ENCODE results near the gene ASB12.
"Not testable (repeated sequence)": the region's sequence is repeated elsewhere in the genome, so short reads cannot be mapped to it uniquely, and the experiment has no call there.

Gene ASB12, protein sequence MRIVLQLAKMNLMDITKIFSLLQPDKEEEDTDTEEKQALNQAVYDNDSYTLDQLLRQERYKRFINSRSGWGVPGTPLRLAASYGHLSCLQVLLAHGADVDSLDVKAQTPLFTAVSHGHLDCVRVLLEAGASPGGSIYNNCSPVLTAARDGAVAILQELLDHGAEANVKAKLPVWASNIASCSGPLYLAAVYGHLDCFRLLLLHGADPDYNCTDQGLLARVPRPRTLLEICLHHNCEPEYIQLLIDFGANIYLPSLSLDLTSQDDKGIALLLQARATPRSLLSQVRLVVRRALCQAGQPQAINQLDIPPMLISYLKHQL

DNA sequence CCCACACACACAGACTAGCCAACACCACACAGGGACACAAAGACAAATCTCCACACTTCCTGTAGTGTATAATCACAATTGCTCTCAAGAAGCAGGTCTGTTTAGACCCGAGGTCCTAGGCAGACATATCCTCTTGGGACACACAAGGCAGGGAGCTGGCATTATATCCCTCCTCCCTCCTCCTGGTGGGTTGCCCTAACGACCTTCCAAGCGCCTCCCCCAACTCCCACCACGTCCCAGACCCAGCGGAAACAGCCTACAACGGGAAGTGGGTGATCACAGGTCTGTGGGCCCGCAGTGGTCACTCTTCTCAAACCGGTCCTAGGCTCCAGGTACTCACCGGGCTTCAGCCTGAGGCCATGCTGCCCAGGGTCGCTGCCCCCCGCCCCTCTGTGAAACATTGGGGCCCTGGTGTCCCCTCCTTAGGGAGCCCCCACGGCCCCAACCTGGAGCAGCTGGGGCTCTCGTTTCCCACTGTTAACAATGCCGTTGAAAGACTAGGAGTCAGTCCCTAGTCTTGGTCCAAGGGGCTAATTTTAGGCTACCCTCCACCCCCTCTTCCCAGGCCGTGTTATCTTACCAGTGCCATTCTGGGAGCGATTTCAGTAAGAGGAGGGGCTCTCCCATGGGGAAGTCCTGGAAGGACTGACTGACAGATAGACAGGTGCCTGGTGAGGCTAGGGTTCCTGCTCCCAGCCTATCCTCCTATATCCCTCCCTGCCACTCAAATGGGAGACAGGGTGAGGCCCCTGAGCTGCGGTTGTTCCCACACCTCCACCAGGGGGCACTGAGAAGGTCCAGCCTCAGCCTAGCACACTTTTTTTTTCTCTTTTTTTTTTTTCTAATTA lies at the start of gene ASB12:
Gene ASB12, minus strand, starts transcription at position 485 of the 848 bp plus-strand sequence. CDS start 4,957 bp downstream, outside the sequence.
- no peak for FAIRE-seq

DNA sequence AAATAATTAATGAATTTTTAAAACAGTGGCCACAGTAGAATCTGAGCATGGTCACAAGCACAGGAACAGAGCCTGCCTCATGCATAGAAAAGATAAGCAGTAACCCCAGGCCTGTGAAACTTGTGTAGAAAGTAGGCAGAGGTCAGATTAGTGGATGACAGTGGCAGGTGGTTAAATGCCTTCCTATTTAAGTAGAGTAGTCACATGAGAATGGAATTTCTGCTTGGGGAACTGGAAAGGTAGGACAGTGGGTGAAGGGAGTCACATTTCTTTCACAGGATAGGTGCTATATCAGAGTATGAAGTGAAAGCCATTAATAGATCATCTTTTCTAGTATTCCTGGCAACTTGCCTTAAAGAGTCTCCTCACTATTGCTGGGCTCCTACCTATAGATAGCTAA lies 34.9 kb upstream of the ASB12 start:
- FAIRE-seq = no peak

DNA sequence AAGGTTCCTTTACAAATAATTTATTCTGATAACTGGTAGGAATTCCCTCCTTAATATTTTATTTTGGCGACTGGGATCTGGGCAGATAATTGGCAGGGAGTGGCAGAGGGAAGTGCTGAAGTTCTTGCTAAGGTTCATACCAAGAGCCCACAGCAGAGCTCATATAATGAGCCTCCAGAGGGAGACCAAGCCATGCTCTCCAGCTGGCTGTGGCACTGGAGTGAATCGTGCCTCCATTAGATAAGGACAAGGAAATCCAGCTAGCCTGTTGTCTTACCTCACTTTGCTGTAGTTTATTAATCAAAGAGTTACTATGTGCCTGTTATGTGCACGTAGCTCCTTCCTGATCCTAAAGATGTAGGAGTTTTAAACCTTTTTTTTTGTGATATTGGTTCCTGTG lies 1.3 kb downstream of the ASB12 start:
- no peak for FAIRE-seq

DNA sequence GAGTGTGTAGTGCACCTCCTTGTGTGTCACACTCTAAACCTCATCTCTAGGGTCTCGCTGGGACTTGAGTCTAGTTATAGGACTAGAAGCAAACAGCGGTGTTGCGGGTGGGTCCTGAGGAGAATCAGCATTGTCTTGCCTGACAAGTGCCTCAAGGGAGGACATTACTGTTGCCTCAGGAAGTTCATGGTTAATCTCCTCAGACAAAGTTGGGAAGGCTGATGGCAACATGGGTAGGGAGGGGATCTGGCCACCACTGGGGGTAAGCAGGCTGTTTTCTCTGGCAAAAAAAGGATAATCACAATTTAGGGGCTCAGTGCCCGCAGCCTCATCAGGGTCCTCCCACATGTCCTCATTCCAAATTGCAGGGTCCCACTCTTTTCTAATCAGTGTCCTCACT lies 12.4 kb downstream of the ASB12 start:
- no peak for FAIRE-seq

DNA sequence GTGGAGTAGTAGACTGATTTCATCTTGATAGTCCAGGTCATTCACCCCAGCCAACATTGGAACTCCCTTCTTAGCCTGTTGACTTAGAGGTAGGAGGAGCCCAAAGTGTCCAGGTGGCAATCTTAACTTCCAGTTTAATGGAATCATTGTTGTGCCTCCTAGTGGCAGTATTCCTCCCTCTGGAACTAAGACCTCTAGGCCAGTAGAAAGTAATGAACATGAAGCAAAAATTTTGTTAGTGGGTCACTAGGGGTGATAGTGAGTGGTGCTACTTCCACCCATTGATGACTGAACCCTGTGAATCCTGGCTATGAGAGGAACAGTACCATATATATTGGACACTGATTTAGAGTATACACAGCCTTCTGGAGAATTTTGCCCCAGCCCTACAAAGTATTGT lies 16.4 kb downstream of the ASB12 start:
- FAIRE-seq = not testable (repeated sequence)

DNA sequence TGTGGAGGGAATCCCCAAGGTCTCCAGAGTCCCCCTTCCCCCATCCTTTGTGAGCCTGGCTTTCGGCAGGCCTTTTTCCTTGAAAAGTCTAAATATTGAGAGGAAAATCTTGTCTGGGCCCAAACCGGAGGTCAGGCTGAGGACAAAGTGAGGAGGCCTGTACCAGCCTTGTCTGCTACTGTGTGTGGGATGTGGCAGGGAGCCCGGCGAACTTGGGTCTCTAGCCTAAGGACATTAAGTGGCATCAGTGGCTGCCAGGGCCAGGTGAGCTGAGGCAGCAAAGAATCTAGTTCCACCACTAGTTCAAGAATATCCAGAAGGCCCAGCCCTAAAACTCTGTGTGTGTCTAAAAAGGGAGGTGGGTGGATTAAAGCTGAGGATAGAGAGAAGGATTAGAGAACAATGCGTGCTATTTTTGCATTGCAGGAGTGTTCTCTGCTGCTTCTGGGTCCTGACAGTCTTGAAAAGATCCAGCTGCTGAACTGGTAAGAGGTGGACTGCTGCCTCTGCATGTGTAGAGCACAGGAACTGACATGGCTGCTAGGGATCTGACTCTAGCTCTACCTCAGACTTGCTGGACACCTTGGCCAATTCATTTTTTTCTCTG lies 23.7 kb downstream of the ASB12 start:
- no peak for FAIRE-seq

DNA sequence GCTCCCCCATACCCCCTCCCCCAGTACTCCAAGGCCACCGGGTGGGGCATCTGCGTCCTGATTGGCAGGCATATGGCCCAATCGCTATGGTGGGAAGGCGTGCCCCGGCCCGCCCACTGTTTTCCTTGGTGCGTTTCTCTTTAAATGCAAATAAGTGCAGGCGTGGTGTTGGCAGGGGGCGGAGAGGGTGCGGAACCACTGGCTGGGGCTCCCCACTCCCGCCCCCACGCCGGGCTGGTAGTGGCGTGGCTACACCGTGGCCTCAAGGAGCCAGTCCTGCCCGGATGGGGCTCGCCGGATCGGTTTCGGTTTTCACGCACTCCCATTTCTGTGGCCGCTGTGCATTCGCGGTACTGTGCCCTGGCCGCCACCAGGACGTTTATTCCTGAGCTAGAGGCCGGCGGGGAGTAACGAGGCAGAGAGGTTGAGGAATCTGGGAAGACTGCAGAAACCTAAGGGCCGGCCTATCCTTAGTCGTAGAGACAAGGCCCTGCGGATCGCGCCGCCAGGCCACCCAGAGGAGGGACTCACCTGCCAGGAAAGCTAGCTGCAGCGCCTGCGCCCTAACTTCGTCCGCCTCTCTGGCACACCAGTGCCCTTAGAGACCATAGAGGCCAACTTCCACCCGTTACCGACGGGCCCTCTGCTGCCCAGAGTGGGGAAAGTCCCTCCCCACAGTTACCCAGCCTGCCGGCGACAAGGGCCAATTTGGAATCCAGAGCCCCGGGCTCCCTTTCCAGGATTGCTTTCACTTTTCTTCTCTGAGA lies 24.5 kb downstream of the ASB12 start:
- FAIRE-seq = no peak

DNA sequence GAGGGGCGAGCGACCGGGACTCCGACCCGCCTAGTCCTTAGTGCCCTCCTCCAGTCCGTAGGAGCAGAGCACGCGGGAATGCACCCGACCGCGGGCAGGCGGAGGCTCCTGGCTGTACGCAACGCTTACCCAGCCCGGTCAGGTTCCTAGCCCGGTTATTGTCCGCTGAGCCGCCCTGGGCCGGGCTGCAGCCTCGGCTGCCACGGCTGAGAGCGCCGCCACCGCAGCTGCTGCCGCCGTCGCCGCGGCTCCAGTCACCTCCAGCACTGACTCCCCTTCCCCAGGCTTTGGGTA lies 25.0 kb downstream of the ASB12 start, which contains the start of gene AMER1:
Gene AMER1, minus strand, starts transcription at position 268 of the 294 bp plus-strand sequence. CDS start 12,422 bp downstream, outside the sequence.
- no peak for FAIRE-seq

DNA sequence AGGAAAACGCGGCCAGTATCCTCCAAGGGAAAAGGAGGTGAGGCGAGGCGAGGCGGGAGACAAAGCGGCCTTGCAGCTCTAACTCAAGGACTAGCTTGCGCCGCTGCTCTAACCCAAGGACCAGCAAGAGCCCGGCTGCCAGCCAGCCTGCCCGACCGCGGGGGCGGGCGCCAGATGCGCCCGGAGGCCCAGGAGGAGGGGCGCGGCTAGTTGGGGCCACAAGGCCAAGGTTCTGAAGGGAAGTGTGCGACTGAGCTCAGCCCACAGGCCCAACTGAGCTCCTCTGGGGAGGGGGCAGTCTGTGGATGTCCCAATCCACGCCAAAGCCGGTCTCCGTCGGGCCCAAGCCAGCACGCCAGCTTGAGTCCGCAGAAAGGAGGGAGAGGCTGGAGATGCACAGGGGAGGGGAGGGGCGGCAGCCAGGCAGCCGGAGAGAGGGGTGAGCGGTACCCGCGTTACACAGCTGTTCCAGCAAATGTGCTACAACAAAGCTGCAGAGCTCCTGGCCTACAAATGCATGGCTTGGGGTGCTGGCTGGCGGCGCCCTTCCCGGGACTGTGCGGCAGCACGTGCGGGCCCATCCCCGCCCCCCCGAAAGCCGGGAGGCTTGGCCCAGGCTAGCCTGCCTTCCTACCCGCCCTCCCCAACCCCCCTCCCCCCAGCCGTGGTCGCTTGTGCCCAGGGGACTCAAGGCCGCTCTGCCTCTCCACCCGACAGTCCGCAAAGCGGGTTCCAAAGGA lies 25.5 kb downstream of the ASB12 start:
- FAIRE-seq = no peak

DNA sequence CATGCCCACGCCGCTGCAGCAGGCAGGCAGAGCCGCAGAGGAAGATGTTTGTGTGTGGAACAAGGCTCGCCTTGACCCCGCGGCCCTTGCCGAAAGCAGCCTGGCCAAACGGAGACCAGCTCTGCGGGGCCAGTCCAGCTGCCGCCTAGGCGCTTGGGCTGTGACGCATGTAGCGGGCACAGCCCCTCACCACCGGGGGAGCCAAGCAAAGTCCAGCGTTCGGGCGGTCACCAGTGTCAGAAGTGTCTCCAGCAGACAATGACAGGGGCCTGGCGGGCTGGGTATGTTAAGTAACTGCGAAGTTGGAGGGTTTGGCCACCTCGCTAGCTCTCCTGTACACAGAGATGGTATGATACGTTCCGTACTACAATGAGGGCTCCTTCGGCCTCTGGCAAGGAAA lies 26.2 kb downstream of the ASB12 start:
- no peak for FAIRE-seq

DNA sequence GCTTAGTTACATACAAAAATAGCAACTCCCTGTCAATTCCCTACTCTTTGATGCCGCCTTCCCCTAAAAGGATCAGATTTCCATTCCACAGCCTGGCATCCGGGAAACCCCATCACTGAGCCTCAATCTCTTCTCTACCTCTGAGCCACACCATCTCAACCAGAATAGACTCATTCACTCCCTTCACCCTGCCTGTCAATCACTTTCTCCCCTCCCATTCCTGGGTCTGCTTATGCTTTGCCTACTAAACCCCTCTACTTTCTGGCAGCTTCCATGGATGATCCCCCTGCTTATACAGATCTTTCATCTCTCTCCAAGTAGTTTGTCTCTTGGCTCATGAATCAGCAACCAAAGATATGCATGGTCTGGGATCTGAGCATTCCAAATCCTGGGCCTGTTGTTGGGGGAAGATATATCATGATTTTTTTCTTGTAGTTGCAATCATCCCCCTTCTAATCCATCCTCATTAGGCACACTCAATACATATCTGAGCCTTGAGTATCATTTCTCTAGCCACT lies 27.5 kb downstream of the ASB12 start:
- no peak for FAIRE-seq

DNA sequence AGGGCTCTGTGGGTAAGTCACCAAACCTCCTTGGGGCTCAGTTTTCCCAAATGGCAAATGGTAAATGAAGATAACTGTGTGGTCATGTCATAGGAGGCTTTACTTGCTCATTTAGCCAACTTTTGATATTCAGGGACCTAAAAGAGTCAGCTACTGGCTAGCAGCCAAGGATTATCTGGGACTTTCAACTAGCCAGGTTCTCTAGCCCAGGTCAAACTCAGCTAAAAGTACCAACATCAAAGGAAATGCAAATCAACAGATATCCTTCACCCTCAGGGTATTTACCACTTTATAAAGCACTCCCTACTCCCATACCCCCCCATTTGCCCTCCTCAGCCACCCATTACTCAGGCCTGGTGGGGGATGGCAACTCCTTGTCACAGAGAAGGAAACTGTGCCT lies 32.4 kb downstream of the ASB12 start:
- no peak for FAIRE-seq

DNA sequence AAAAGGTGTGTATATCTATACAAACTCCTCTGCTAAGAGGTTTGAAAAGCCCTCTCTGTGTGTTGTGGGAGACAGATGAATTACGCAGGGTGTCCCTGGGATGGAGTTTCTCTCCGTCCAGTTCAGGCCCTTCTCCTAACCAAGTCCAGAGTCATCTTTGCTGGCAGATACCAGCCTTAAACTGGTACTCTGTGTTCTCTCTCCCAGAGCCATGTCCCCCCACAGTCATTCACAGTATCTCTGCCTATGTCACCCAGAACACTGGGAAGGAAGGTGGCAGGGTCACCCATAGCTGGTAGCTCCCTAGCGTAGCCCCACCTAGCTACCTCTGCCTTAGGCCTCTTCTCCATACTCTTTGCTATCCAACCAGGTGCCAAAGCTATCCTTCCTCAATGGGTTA lies 33.8 kb downstream of the ASB12 start:
- FAIRE-seq = no peak

DNA sequence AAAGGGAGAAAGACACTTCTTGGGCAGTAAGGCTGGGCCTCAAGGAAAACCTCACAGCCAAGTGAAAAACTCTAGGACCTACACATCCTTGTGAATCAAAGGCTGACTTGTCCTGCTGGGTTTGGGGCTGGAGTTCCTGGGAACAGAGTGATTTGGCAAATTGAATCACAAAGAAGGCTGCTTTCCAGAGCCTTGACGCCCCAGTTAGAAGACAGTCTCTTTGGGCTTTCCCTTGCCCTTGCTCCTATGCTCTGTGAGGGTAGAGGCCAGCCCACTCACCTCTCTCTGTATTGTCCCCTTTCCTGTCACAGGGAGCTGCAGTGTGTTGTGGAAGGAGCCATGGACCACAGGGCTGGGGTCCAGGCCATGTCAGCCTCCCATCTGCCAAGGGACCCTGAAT lies 34.5 kb downstream of the ASB12 start:
- FAIRE-seq = no peak

DNA sequence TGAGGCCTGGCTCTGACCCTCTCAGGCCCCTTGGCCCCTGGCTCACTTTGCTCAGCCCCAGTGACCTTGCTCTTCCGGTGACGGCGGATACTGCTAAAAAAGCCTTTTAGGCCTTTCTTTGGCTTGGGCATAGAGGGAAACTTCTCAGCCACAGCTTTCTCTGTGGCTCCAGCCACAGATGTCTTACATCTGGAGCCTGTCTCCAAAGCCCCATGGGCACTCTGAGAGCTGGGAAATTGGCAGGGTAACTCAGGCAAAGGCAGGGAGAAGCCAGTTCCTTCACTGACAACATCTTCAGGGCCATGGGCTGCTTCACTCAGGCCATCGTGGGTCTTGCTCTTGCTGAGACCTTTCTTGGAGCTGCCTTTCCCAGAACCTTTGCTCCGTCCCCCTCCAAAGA lies 37.7 kb downstream of the ASB12 start:
- FAIRE-seq = no peak

DNA sequence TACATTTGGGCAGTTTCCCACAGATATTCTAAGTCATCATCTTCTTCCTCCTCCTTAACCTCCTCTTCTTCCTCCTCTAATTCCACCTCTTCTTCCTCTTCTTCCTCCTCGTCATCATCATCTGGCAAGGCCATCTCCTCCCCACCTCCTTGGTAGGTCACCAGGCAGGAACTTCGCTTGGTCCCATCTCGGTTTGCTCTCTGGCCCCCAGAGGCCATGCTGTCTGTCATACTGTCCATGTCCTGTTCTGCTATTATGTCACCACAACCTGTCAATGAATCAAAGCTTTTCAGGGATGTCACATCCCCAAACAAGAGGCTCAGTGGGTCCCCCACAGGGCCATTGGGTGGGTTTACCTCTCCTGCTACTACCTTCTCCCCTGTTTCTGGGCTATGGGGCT lies 38.4 kb downstream of the ASB12 start:
- no peak for FAIRE-seq

DNA sequence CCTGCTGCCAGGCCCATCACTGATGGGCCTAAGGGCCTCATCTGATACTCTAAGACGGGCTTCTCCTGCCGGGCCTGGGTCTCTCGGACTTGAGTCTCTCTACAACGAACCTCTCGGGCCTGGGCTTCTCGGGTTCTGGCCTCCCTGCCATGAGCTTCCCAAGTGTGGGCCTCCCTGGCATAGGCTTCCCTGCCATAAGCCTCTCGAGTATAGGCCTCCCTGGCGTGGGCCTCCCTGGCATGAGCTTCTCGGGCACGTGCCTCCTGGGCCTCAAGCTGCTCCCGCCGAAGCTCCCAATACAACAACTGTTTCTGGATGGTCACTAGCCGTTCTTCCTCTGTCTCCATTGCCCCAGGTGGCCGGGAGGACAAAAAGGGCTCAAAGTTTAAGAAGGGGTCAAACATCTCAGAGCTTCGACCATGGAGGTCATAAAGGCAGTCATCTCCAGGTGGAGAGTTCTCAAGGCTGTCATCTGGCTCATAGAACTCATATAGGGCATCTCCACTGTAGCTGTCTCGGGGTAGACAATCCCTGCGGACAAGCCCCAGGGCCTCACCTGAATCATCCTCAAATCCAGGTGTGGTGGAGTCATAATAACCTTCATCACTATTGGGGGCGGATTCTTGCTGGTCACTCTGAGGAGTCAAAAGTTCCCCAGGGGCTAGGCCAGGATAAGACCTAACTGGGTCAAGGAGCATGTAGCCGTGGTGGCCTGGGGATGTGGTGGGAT lies 39.0 kb downstream of the ASB12 start:
- no peak for FAIRE-seq

DNA sequence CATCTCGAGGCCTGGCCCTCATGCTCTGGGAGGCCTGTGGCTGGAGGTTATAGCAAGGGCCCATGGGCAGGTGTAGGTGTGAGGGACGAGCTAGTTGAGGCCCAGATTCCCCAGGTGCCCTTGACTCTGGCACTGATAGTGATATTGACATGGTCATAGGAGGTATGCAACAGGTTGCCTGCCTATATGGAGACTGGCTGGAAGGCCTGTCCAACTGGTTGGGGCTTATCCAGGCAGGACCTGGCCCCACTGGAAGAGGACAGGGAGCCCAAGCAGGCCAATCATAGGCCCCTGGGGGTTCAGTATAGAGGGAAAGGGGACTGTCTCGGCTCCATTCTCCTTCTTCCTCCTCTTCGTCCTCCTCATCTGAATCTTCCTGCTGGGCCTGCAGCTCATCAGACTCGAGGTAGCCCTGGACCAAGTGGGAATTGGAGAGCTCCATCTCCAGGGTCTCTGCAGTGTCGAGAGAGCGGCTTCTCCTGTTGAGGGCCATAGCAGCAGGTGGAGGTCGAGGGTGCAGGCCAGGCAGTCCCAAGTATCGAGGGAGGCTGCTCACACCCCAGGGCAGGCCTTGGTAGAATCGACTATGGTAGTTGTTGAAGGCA lies 40.2 kb downstream of the ASB12 start:
- no peak for FAIRE-seq

DNA sequence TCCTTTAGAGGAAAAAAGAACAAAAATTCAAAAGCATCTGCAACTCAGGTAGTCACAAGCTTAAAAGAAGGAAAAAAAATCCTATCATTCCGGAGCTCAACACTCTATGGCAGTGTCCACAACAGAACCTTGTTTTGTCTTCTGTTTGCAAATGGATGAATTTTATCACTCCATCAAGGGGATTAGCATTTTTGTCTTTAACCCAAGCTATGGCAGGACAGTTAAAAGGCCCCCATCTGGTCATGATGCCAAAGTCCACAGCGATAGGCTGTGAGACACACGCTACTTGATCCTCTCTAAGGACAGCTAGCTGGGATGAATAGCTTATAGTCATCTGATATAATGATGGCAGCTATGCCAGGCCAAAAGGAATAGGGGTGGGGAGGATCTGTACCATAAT lies 41.5 kb downstream of the ASB12 start:
- no peak for FAIRE-seq

DNA sequence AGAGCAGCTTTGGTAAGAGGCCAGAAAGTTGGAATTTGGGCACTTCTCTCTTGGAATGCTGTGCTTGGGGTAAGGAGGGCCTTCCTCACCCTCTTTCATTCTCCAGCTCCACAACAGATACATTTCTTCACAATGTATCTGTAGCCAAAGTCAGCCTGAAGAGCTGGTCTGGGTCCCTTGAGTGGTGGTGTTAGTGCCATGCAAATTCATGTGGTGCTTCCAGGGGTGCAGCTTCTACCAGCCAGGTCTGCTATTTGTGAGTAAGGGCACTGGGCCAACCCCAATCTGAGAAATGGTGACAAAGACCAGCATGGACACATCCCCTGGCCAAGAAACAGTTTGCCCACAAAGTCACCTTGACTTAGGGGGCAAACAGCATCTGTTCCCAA lies 42.7 kb downstream of the ASB12 start:
- FAIRE-seq = no peak

Measured in endometrium (tissue), 2 donors.